ENCODE measurements around the gene ADORA1.

DNA sequence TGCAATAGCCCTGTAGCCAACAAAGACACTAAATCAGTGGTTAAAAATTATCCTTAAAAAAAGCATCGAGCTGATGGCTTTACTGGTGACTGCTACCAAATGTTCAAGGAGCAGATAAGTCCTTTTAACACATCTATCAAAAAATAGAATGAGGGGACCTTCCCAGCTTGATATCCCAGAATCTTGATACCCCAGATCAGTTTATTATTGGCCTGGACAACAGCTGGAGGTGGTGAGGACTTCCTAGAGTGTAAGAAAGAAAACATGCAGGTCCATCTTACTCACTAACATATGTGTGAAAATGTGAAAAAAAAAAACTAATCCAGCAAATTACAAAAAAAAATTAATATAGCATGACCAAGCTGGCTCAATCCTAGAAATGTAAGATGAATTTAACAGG, 80.7 kb downstream of the ADORA1 start:
- TF ChIP-seq, protein P1, sequence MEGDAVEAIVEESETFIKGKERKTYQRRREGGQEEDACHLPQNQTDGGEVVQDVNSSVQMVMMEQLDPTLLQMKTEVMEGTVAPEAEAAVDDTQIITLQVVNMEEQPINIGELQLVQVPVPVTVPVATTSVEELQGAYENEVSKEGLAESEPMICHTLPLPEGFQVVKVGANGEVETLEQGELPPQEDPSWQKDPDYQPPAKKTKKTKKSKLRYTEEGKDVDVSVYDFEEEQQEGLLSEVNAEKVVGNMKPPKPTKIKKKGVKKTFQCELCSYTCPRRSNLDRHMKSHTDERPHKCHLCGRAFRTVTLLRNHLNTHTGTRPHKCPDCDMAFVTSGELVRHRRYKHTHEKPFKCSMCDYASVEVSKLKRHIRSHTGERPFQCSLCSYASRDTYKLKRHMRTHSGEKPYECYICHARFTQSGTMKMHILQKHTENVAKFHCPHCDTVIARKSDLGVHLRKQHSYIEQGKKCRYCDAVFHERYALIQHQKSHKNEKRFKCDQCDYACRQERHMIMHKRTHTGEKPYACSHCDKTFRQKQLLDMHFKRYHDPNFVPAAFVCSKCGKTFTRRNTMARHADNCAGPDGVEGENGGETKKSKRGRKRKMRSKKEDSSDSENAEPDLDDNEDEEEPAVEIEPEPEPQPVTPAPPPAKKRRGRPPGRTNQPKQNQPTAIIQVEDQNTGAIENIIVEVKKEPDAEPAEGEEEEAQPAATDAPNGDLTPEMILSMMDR (IDR thresholded peaks at IDR 0.05) = no peak
- no peak for TF ChIP-seq POLR2A (IDR thresholded peaks at IDR 0.05)

Data from Peyer's patch (tissue), 4 donors.